ENCODE measurements around the gene KRTAP5-6. TPM values are rescaled to one million over a fixed set of nuclear protein-coding genes. Genes with fewer than 3 reads are reported as not detected.

Gene KRTAP5-6
- total RNA-seq, 4 donors from 2014 or later, result 2.3 to 24.1 TPM; not detected in 2

- TF ChIP-seq EP300 (IDR thresholded peaks at IDR 0.05), result no peak
- TF ChIP-seq, protein P1, sequence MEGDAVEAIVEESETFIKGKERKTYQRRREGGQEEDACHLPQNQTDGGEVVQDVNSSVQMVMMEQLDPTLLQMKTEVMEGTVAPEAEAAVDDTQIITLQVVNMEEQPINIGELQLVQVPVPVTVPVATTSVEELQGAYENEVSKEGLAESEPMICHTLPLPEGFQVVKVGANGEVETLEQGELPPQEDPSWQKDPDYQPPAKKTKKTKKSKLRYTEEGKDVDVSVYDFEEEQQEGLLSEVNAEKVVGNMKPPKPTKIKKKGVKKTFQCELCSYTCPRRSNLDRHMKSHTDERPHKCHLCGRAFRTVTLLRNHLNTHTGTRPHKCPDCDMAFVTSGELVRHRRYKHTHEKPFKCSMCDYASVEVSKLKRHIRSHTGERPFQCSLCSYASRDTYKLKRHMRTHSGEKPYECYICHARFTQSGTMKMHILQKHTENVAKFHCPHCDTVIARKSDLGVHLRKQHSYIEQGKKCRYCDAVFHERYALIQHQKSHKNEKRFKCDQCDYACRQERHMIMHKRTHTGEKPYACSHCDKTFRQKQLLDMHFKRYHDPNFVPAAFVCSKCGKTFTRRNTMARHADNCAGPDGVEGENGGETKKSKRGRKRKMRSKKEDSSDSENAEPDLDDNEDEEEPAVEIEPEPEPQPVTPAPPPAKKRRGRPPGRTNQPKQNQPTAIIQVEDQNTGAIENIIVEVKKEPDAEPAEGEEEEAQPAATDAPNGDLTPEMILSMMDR (IDR thresholded peaks at IDR 0.05), result peak; percentile 67 to 94
- Histone ChIP-seq H3K9me3 (no peaks in the 10 kb centered on the region), H3K4me3 (peak overlapping the region; percentile 45), H3K27ac (peak overlapping the region; percentile 34), H3K27me3 (peaks cover 6% of the 10 kb centered on the region), H3K4me1 (peaks cover 19% of the 10 kb centered on the region), H3K36me3 (no peaks in the 10 kb centered on the region)
- DNase-seq (ENCODE audit: low spot score in 2 of 2), result peak; percentile 86 to 87
- 11% methylated on average over 37 of the region's 37 CpGs for WGBS
These were observed 3.5 kb upstream of the KRTAP5-6 start for GRCh38 chr11:1693327-1694063.

GRCh38 chr11:1694064-1694845 lies 2.7 kb upstream of the KRTAP5-6 start:
- DNase-seq (ENCODE audit: low spot score in 2 of 2), result peak; percentile 87 to 92

GRCh38 chr11:1694846-1695547 lies 2.0 kb upstream of the KRTAP5-6 start:
- no peak for TF ChIP-seq POLR2AphosphoS5 (IDR thresholded peaks at IDR 0.05)
- TF ChIP-seq, protein P1 (IDR thresholded peaks at IDR 0.05), result no peak
- no peak for TF ChIP-seq EP300 (IDR thresholded peaks at IDR 0.05)
- TF ChIP-seq POLR2A (IDR thresholded peaks at IDR 0.05), result no peak
- Histone ChIP-seq H3K4me3 (no peak overlapping the region), H3K27me3 (peaks cover 3% of the 10 kb centered on the region), H3K4me1 (peaks cover 19% of the 10 kb centered on the region), H3K36me3 (no peaks in the 10 kb centered on the region), H3K27ac (no peak overlapping the region), H3K9me3 (no peaks in the 10 kb centered on the region)
- 88% methylated on average over 12 of the region's 15 CpGs for WGBS
- DNase-seq (ENCODE audit: low spot score in 2 of 2), result peak in 1 of 2 donors; percentile 64

More at GRCh38 chr11:1694064-1694845, 2.7 kb upstream of the KRTAP5-6 start:
- WGBS, result 51% methylated on average over 24 of the region's 45 CpGs
- no peaks in the 10 kb centered on the region for H3K9me3 ChIP-seq
- H3K4me3 ChIP-seq, result peak overlapping the region; percentile 45
- H3K36me3 ChIP-seq, result no peaks in the 10 kb centered on the region
- H3K4me1 ChIP-seq, result peaks cover 19% of the 10 kb centered on the region
- no peak for TF ChIP-seq POLR2AphosphoS5 (IDR thresholded peaks at IDR 0.05)
- TF ChIP-seq, protein P1 (IDR thresholded peaks at IDR 0.05), result peak; percentile 84 to 89
- no peak for TF ChIP-seq POLR2A (IDR thresholded peaks at IDR 0.05)
- TF ChIP-seq EP300 (IDR thresholded peaks at IDR 0.05), result no peak
- no peak overlapping the region for H3K27ac ChIP-seq
- H3K27me3 ChIP-seq, result peaks cover 6% of the 10 kb centered on the region

GRCh38 chr11:1695548-1696108 lies 1.4 kb upstream of the KRTAP5-6 start:
- H3K27ac ChIP-seq, result no peak overlapping the region
- peaks cover 3% of the 10 kb centered on the region for H3K27me3 ChIP-seq
- 91% methylated on average over 3 of the region's 3 CpGs for WGBS
- H3K4me1 ChIP-seq, result peaks cover 19% of the 10 kb centered on the region
- H3K36me3 ChIP-seq, result no peaks in the 10 kb centered on the region
- TF ChIP-seq EP300 (IDR thresholded peaks at IDR 0.05) (no peak), POLR2A (IDR thresholded peaks at IDR 0.05) (no peak), POLR2AphosphoS5 (IDR thresholded peaks at IDR 0.05) (no peak)
- TF ChIP-seq, protein P1 (IDR thresholded peaks at IDR 0.05), result no peak
- H3K9me3 ChIP-seq, result no peaks in the 10 kb centered on the region
- no peak overlapping the region for H3K4me3 ChIP-seq
- DNase-seq (ENCODE audit: low spot score in 2 of 2), result peak in 1 of 2 donors; percentile 50

All from suprapubic skin (tissue), 4 donors.